Lower lobe of right lung (tissue), 2 donors: Measurements from ENCODE around the gene MC4R. TPM values are rescaled to one million over a fixed set of nuclear protein-coding genes. Genes with fewer than 3 reads are reported as not detected.

Source experiments
- ATAC-seq, 2 donors: fragments of 200-7000 bp; cut with Tn5 transposase; one replicate each; pipeline ENCODE4 v1.9.1; 2020 to 2022; ENCODE audit warnings: mild to moderate bottlenecking in 2 of 2, moderate library complexity in 2 of 2
- DNase-seq: peaks from one replicate; pipeline ENCODE4 v3.0.0-alpha.2; 2020
- H3K27ac ChIP-seq: fragments of 200-600 bp; one replicate; pipeline ENCODE4 v1.8.0; 2022
- H3K27me3 ChIP-seq: fragments of 200-600 bp; one replicate; pipeline ENCODE4 v1.8.0; 2022; ENCODE audit warnings: low read depth
- H3K36me3 ChIP-seq: fragments of 200-600 bp; one replicate; pipeline ENCODE4 v1.8.0; 2022; ENCODE audit warnings: mild to moderate bottlenecking
- H3K4me1 ChIP-seq: fragments of 200-600 bp; one replicate; pipeline ENCODE4 v1.8.0; 2022
- H3K4me3 ChIP-seq: fragments of 200-600 bp; one replicate; pipeline ENCODE4 v1.8.0; 2022; ENCODE audit warnings: mild to moderate bottlenecking
- H3K9me3 ChIP-seq: fragments of 200-600 bp; one replicate; pipeline ENCODE4 v1.8.0; 2022
- CTCF ChIP-seq: fragments of 200-600 bp; IDR thresholded peaks from one replicate; pipeline ENCODE4 v1.8.0; 2022; ENCODE audit warnings: antibody characterized with exemption, mild to moderate bottlenecking
- intact Hi-C: fragments of 100-400 bp; cut with DNase I; formaldehyde crosslinking; loops from one replicate; pipeline ENCODE4 v1.11.0; 2022
- total RNA-seq: library from RNA; stranded (reverse); fragmentation: NEBNext Ultra II Directional; extraction: Animal tissue kit (Norgen Biotek cat#: 25700); gene quantifications from one replicate; pipeline ENCODE4 v1.2.1, GENCODE V29; 2021
- donor health status: DM: no; HTN: yes; CAD: no; lungs with severe emphysema.

The MC4R gene
- total RNA-seq, 1 donor from 2014 or later: 0.35 TPM

GRCh38 chr18:60406721-60407120 is 34.1 kb upstream of the MC4R start:
- ATAC-seq: no peak
- H3K27me3 ChIP-seq: no peaks in the 10 kb centered on the region
- H3K27ac ChIP-seq: no peak overlapping the region
- H3K36me3 ChIP-seq: no peaks in the 10 kb centered on the region
- intact Hi-C loops: no loop called here
- no peak for TF ChIP-seq CTCF
- no peaks in the 10 kb centered on the region for H3K9me3 ChIP-seq
- no peak for DNase-seq
- H3K4me3 ChIP-seq: no peak overlapping the region
- H3K4me1 ChIP-seq: no peaks in the 10 kb centered on the region

GRCh38 chr18:60404486-60405085 is 32.0 kb upstream of the MC4R start:
- Histone ChIP-seq H3K9me3 (no peaks in the 10 kb centered on the region), H3K27ac (no peak overlapping the region), H3K27me3 (no peaks in the 10 kb centered on the region), H3K4me1 (no peaks in the 10 kb centered on the region), H3K36me3 (no peaks in the 10 kb centered on the region), H3K4me3 (no peak overlapping the region)
- TF ChIP-seq CTCF: no peak
- ATAC-seq (no peak), DNase-seq (no peak)
- intact Hi-C loops: no loop called here

- Histone ChIP-seq H3K4me1 (no peaks in the 10 kb centered on the region), H3K9me3 (no peaks in the 10 kb centered on the region), H3K36me3 (no peaks in the 10 kb centered on the region), H3K4me3 (no peak overlapping the region), H3K27ac (no peak overlapping the region), H3K27me3 (no peaks in the 10 kb centered on the region)
- intact Hi-C loops: no loop called here
- ATAC-seq (no peak), DNase-seq (no peak)
- no peak for TF ChIP-seq CTCF
Measured at GRCh38 chr18:60401346-60401745, 28.8 kb upstream of the MC4R start.

GRCh38 chr18:60391571-60392226 is 19.1 kb upstream of the MC4R start:
- DNase-seq (no peak), ATAC-seq (no peak)
- H3K27me3 ChIP-seq: no peaks in the 10 kb centered on the region
- H3K36me3 ChIP-seq: no peaks in the 10 kb centered on the region
- H3K4me3 ChIP-seq: no peak overlapping the region
- no peak for TF ChIP-seq CTCF
- H3K4me1 ChIP-seq: no peaks in the 10 kb centered on the region
- H3K27ac ChIP-seq: no peak overlapping the region
- H3K9me3 ChIP-seq: no peaks in the 10 kb centered on the region
- intact Hi-C loops: no loop called here

DNA sequence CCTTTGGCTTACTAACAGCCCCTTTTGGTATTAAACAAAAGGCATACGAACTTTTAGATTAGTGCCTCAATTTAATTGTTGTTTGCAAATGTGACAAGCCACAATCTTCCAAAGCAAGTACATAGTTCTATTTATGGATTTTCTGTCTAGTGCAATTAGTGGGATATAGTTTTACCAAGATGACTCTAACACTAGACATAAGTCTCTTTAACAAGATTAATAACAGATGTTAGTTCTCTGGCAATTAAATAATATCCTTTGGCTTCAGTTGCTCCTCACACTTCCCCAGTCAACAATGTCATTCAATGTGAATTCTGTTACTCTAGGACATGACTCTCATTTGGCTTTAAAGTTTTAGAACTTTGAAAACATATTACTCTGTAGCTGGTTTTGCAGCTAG is 16.7 kb upstream of the MC4R start:
- no peak overlapping the region for H3K4me3 ChIP-seq
- no peaks in the 10 kb centered on the region for H3K9me3 ChIP-seq
- no peaks in the 10 kb centered on the region for H3K27me3 ChIP-seq
- TF ChIP-seq CTCF: no peak
- H3K36me3 ChIP-seq: no peaks in the 10 kb centered on the region
- H3K27ac ChIP-seq: no peak overlapping the region
- DNase-seq (no peak), ATAC-seq (no peak)
- no peaks in the 10 kb centered on the region for H3K4me1 ChIP-seq
- intact Hi-C loops: no loop called here
